Raji (cell line): ENCODE measurements around the gene SHKBP1.

ENCODE experiments used
- POLR2A ChIP-seq: IDR thresholded peaks from 2 replicates; pipeline ENCODE4 v1.6.1; 2011; ENCODE audit warnings: low read depth, low read length, control low read depth; ENCODE audit not compliant: insufficient read depth

Gene SHKBP1

GRCh38 chr19:40590464-40591265, 14.0 kb downstream of the SHKBP1 start:
- no peak for TF ChIP-seq POLR2A

DNA sequence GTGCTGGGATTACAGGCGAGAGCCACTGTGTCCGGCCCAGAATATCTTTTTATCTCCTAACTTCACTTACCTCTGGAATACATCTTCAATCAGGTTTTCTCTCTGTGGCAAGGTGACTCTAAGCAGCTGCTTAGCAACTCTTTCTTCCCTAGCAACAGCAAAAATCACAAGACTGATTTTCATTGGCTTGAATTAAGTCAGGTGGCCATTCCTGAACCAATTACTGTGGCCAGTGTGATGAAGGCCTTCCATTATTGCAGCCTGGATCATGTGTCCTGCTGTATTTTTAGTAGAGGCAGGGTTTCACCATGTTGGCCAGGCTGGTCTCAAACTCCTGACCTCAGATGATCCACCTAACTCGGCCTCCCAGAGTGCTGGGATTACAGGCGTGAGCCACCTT, 15.5 kb downstream of the SHKBP1 start:
- TF ChIP-seq POLR2A = no peak

DNA sequence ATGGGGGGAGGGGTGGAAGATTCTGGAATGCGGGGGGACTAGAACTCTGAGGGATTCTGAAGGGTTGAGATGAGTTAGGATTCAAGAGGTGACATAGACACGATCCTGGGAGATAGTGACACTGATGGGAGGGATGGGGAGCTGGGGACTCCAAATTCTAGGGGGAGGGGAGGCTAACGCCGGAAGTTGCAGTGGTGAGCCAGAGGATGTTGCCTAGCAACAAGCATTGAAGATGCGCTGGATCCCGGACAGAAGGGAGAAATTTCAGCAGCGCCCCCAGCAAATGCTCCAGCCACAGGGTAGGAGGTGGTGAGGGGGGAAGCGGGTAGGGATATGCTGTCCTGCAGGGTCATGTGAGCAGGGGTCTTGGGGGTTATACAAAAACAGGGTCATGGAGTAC, 17.6 kb downstream of the SHKBP1 start:
- TF ChIP-seq POLR2A = no peak

GRCh38 chr19:40594657-40595091, 18.0 kb downstream of the SHKBP1 start:
- TF ChIP-seq POLR2A = no peak

- TF ChIP-seq POLR2A = no peak
These were observed 20.1 kb downstream of the SHKBP1 start for GRCh38 chr19:40596608-40597328.

DNA sequence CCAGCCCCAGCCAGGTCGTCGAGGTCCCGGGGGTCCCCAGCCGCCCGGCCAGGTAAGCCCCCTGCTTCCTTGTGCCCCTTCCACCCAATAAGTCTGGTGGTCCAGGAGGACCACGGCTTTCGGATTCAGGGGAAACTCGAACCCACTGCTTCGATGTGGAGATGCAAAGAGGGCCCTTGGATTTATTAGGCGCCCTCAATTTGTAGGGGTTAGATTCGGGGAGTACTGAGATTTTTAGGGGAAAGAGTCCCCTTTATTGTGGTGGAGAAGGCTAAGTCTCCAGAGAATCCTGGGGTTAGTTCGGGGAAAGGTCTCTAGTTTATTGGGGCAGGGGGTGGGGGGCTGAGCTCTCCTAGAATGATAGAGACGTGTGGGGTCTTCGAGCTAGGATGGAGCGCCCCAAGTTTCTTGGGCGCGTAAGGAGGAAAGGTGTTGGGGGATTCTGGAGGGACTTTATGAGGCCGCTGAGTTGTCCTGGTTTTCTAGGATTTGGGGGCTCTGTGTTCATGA, 20.7 kb downstream of the SHKBP1 start:
- TF ChIP-seq POLR2A = no peak

DNA sequence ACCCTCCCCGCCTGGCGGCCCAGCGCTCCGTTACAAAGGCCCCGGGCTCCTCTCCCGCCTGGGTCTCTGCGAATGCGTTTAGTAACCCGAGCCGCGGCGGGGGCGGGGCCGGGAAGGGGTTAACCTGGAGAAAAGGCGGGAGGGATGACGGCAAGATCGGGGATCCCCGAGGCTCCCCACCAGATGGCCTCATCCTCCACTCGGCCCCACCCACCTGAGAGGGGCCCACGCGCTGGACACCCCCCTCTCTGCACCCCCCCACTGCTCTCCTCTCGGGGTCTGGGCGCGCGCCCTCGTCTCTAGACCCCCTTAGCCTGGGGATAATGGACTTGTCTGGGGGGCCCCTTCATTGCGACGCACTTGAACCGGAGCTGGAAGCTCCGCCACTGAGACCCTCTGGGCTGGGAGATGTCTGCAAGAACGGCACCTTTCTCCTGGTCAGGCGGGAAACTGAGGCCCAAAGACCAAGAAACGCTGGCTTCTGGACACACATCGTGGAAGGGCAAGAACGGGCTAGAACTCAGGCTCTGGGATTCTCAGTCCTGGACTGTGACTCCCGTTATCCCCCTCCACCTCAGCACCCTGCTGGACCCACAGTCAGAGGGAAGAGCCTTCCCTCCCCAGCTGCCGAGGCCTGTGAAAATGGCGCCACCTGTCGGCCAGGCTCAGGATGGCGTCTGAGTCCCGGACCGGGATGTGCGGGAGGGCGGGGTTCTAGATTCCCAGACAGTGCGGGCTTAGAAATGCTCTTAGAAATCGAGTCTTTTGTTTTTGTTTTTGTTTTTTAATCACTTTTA, 21.6 kb downstream of the SHKBP1 start:
- no peak for TF ChIP-seq POLR2A

DNA sequence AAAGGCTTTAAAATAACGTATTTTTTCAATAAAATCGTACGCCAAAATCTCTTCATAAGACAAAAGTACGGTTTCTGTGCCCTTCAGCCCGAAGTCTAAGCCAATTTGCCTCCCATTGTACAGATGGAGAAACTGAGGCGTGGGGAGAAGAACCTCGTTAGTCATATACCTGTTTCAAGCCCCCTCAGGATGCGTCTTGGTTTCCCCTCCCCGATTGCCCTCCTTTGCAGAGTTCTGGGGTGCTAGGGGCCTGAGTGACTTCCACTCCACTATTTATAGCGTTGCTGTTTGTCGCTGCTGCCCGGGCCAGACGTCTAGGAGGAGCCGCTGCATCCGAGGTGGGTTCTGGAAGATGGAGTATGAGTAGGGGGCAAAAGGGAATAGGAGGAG, 22.2 kb downstream of the SHKBP1 start:
- no peak for TF ChIP-seq POLR2A

GRCh38 chr19:40599331-40599901, 22.7 kb downstream of the SHKBP1 start:
- 0 out of 2 replicates have a peak, but pooled peaks have one; percentile 14 for TF ChIP-seq POLR2A

DNA sequence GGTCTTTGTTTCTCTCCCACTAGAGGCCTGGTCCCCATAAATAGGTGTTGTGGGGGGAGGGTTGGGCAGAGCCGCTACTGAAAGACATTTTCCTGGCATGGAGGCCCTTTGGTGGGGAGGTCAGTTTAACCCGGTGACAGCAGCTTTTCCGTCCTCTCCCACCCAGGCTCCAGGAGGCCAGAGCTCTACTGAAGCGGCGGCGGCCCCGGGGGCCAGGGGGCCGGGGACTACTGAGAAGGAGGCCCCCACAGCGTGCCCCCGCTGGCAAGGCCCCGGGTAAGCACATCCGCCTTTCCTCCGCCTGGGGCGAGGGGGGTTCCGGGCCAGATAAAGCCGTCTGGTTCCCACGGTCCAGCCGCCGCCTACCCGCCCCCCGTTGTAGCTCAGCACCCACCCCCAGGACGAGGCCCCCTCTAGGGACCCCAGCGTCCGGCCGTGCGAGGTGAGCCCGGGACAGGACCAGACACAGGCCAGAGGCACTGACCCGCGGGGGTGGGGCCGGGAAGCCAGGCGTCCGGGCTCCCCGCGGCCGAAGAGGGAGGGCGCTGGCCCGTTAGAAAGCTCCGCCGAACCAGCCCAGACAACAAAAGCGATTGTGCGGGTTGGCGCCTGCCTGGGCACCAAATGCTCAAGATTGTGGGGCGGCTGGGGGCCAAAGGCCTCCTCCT, 23.4 kb downstream of the SHKBP1 start:
- no peak for TF ChIP-seq POLR2A

- no peak for TF ChIP-seq POLR2A
These were observed 24.0 kb downstream of the SHKBP1 start for GRCh38 chr19:40600570-40601133.

GRCh38 chr19:40601134-40601974, 24.7 kb downstream of the SHKBP1 start, which contains the start of gene LTBP4:
Gene LTBP4, plus strand, starts transcription at chr19:40601369. Its CDS starts 19 bp downstream, at chr19:40601388.
- TF ChIP-seq POLR2A = no peak

DNA sequence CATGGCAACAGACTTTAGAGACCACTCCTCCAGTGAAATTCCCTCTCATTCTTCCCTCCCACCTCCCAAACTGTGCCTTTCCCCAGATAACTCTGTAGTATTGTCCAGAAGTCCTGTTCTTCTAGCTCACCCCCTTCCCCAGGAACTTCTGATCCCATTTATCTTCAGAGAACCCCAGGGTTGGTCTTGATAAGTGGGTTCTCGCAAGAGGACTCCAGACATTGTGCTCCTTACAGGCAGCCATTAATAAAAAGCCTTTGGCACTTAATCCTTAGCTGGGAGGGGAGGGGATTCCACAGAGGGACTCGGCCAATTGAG, 26.4 kb downstream of the SHKBP1 start:
- no peak for TF ChIP-seq POLR2A
